Right hindlimb (tissue), 1 donor: ENCODE results near the gene HNRNPA1L2.
A peak's percentile ranks its signal among the peaks of the same experiment; 100 is the strongest.
"Not testable (repeated sequence)": the region's sequence is repeated elsewhere in the genome, so short reads cannot be mapped to it uniquely, and the experiment has no call there.

Source experiments
- DNase-seq: peaks from one replicate; pipeline ENCODE4 v3.0.0-alpha.2; 2018

Gene HNRNPA1L2

GRCh38 chr13:52650731-52651130 is 8.5 kb downstream of the HNRNPA1L2 start:
- DNase-seq, result no peak

- no peak for DNase-seq
Observed at GRCh38 chr13:52651897-52652195, 9.6 kb downstream of the HNRNPA1L2 start.

GRCh38 chr13:52652196-52652979 is 10.2 kb downstream of the HNRNPA1L2 start, which contains the start of gene SUGT1:
SUGT1 (plus strand) TSS chr13:52652836; CDS start chr13:52652921, 85 bp downstream.
- peak; percentile 99 for DNase-seq

GRCh38 chr13:52652980-52653303 is 10.7 kb downstream of the HNRNPA1L2 start:
- no peak for DNase-seq

- no peak for DNase-seq
Observed at GRCh38 chr13:52659340-52659739, 17.1 kb downstream of the HNRNPA1L2 start.

- DNase-seq, result no peak
Observed at GRCh38 chr13:52664272-52664671, 22.0 kb downstream of the HNRNPA1L2 start.

- DNase-seq, result no peak
Observed at GRCh38 chr13:52665325-52665724, 23.1 kb downstream of the HNRNPA1L2 start.

- DNase-seq, result no peak
Observed at GRCh38 chr13:52669677-52670076, 27.4 kb downstream of the HNRNPA1L2 start.

- DNase-seq, result no peak
Observed at GRCh38 chr13:52670726-52671125, 28.5 kb downstream of the HNRNPA1L2 start.

- no peak for DNase-seq
Observed at GRCh38 chr13:52673465-52673864, 31.2 kb downstream of the HNRNPA1L2 start.

GRCh38 chr13:52677823-52678222 is 35.6 kb downstream of the HNRNPA1L2 start:
- DNase-seq, result no peak

GRCh38 chr13:52685806-52686205 is 43.6 kb downstream of the HNRNPA1L2 start:
- not testable (repeated sequence) for DNase-seq

- no peak for DNase-seq
Observed at GRCh38 chr13:52686376-52686775, 44.1 kb downstream of the HNRNPA1L2 start.
